IMR-90 (cell line): Measurements from ENCODE around the gene PAPLN. TPM values are rescaled to one million over a fixed set of nuclear protein-coding genes. Genes with fewer than 3 reads are reported as not detected.

Source experiments
- ATAC-seq: fragments of 200-7000 bp; cut with Tn5 transposase; 2 replicates; pipeline ENCODE4 v1.9.1; 2020; ENCODE audit warnings: low read depth, mild to moderate bottlenecking, moderate library complexity
- BruUV-seq: library from RNA; stranded (reverse); fragments of 400-500 nt; replicated peaks from 2 replicates; lab custom pipeline; 2021; lab: Mats Ljungman, UMichigan
- CTCF ChIA-PET: fragments of 300-600 bp; formaldehyde crosslinking; extraction: SDS; loops from one replicate; lab custom pipeline; 2021; ENCODE audit warnings: antibody characterized with exemption; lab: Yijun Ruan, JAX
- POLR2A ChIA-PET: fragments of 300-600 bp; sonication (Branson Sonifier 250); formaldehyde crosslinking; loops from one replicate; lab custom pipeline; 2022; ENCODE audit warnings: antibody characterized with exemption; ENCODE audit not compliant: unreplicated experiment; lab: Charles Lee
- DNase-seq: peaks from one replicate; pipeline ENCODE4 v3.0.0; 2013
- H2AFZ ChIP-seq: replicated peaks from 2 replicates; pipeline ENCODE3; 2013; ENCODE audit warnings: low read length, mild to moderate bottlenecking; ENCODE audit not compliant: poor library complexity
- H2AK5ac ChIP-seq: 2 replicates; pipeline ENCODE4 v1.6.1; 2013; ENCODE audit warnings: low read depth, low read length, inconsistent platforms
- H2AK9ac ChIP-seq: replicated peaks from 2 replicates; pipeline ENCODE3; 2013; ENCODE audit warnings: mild to moderate bottlenecking, low read depth, low read length, moderate library complexity; ENCODE audit not compliant: poor library complexity
- H2BK120ac ChIP-seq: 2 replicates; pipeline ENCODE4 v1.6.1; 2013; ENCODE audit warnings: low read depth, low read length, inconsistent platforms
- H2BK15ac ChIP-seq: 3 replicates; pipeline ENCODE4 v1.6.1; 2013; ENCODE audit warnings: low read depth, low read length, inconsistent platforms
- H2BK20ac ChIP-seq: 2 replicates; pipeline ENCODE4 v1.6.1; 2013; ENCODE audit warnings: low read depth, mild to moderate bottlenecking, inconsistent platforms, low read length, moderate library complexity
- H2BK5ac ChIP-seq: 2 replicates; pipeline ENCODE4 v1.6.1; 2013; ENCODE audit warnings: mild to moderate bottlenecking, low read depth, low read length, inconsistent platforms; ENCODE audit not compliant: poor library complexity, severe bottlenecking
- H3K14ac ChIP-seq: replicated peaks from 2 replicates; pipeline ENCODE4 v1.6.1; 2013; ENCODE audit warnings: low read depth, low read length, inconsistent platforms
- H3K18ac ChIP-seq: 2 replicates; pipeline ENCODE4 v1.6.1; 2013; ENCODE audit warnings: low read depth, low read length, control low read depth
- H3K23ac ChIP-seq: 2 replicates; pipeline ENCODE4 v1.6.1; 2013; ENCODE audit warnings: low read depth, low read length, inconsistent platforms
- H3K27ac ChIP-seq: 2 replicates; pipeline ENCODE4 v1.5.1; 2013; ENCODE audit warnings: mild to moderate bottlenecking, control low read depth, low read length; ENCODE audit not compliant: insufficient read depth
- H3K27me3 ChIP-seq: 2 replicates; pipeline ENCODE4 v1.6.1; 2013; ENCODE audit warnings: low read length; ENCODE audit not compliant: control insufficient read depth, insufficient read depth
- H3K36me3 ChIP-seq: 2 replicates; pipeline ENCODE4 v1.6.1; 2013; ENCODE audit warnings: low read length, mixed read lengths; ENCODE audit not compliant: control insufficient read depth, insufficient read depth
- H3K4ac ChIP-seq: 2 replicates; pipeline ENCODE4 v1.6.1; 2013; ENCODE audit warnings: low read depth, low read length, inconsistent platforms
- H3K4me1 ChIP-seq: 2 replicates; pipeline ENCODE4 v1.6.1; 2013; ENCODE audit warnings: low read length, mixed read lengths; ENCODE audit not compliant: control insufficient read depth, insufficient read depth
- H3K4me2 ChIP-seq: 2 replicates; pipeline ENCODE4 v1.6.1; 2013; ENCODE audit warnings: low read depth, mild to moderate bottlenecking, control low read depth, low read length, moderate library complexity
- H3K4me3 ChIP-seq: 2 replicates; pipeline ENCODE4 v1.5.1; 2013; ENCODE audit warnings: low read depth, mild to moderate bottlenecking, control low read depth, low read length, moderate library complexity; ENCODE audit not compliant: insufficient read depth
- H3K56ac ChIP-seq: 2 replicates; pipeline ENCODE4 v1.6.1; 2013; ENCODE audit warnings: low read length, inconsistent platforms; ENCODE audit not compliant: insufficient read depth; ENCODE audit errors: extremely low read depth
- H3K79me1 ChIP-seq, 2 experiments: 2 replicates each; pipeline ENCODE4 v1.6.1; 2013; ENCODE audit warnings: low read length in 2 of 2, inconsistent platforms in 1 of 2, low read depth in 1 of 2
- H3K9ac ChIP-seq: 2 replicates; pipeline ENCODE4 v1.6.1; 2013; ENCODE audit warnings: low read depth, low read length, control low read depth
- H3K9me1 ChIP-seq: 2 replicates; pipeline ENCODE4 v1.6.1; 2013; ENCODE audit warnings: low read length, inconsistent platforms; ENCODE audit not compliant: insufficient read depth
- H3K9me3 ChIP-seq: 2 replicates; pipeline ENCODE4 v1.6.1; 2013; ENCODE audit warnings: low read length; ENCODE audit not compliant: control insufficient read depth, insufficient read depth
- H4K20me1 ChIP-seq: 2 replicates; pipeline ENCODE4 v1.6.1; 2013; ENCODE audit warnings: low read length, inconsistent platforms; ENCODE audit not compliant: insufficient read depth
- H4K5ac ChIP-seq: 2 replicates; pipeline ENCODE4 v1.6.1; 2013; ENCODE audit warnings: mild to moderate bottlenecking, low read depth, low read length, control low read depth
- H4K8ac ChIP-seq, 2 experiments: 2 replicates each; pipeline ENCODE4 v1.6.1; 2013; ENCODE audit warnings: low read depth in 2 of 2, low read length in 2 of 2, control low read depth in 1 of 2, inconsistent platforms in 1 of 2
- H4K91ac ChIP-seq: 2 replicates; pipeline ENCODE4 v1.6.1; 2013; ENCODE audit warnings: low read depth, low read length, inconsistent platforms; ENCODE audit not compliant: insufficient read depth
- BHLHE40 ChIP-seq: fragments of 150-350 bp; IDR thresholded peaks from 2 replicates; pipeline ENCODE4 v1.6.1; 2016; ENCODE audit warnings: mild to moderate bottlenecking, low read depth, low read length
- CHD1 ChIP-seq: IDR thresholded peaks from 2 replicates; pipeline ENCODE4 v1.6.1; 2012; ENCODE audit warnings: low read depth, low read length, improper control_type of control experiment
- FOS ChIP-seq: fragments of 150-350 bp; IDR thresholded peaks from 2 replicates; pipeline ENCODE4 v1.6.1; 2016; ENCODE audit warnings: low read depth, low read length
- MAFK ChIP-seq: IDR thresholded peaks from 2 replicates; pipeline ENCODE4 v1.6.1; 2012; ENCODE audit warnings: low read depth, low read length, improper control_type of control experiment
- NFE2L2 ChIP-seq: fragments of 150-350 bp; IDR thresholded peaks from 2 replicates; pipeline ENCODE4 v1.6.1; 2016; ENCODE audit warnings: low read depth, mild to moderate bottlenecking, low read length
- POLR2A ChIP-seq: IDR thresholded peaks from 2 replicates; pipeline ENCODE4 v1.6.1; 2012; ENCODE audit warnings: mild to moderate bottlenecking, low read depth, low read length
- RAD21 ChIP-seq: IDR thresholded peaks from 2 replicates; pipeline ENCODE4 v1.6.1; 2012; ENCODE audit warnings: low read length, improper control_type of control experiment
- RCOR1 ChIP-seq: IDR thresholded peaks from 2 replicates; pipeline ENCODE4 v1.6.1; 2012; ENCODE audit warnings: mild to moderate bottlenecking, low read length, improper control_type of control experiment; ENCODE audit not compliant: insufficient replicate concordance
- RFX5 ChIP-seq: IDR thresholded peaks from 2 replicates; pipeline ENCODE4 v1.8.0; 2012; ENCODE audit warnings: low read depth, mild to moderate bottlenecking, low read length, moderate library complexity
- SMC3 ChIP-seq: fragments of 150-350 bp; IDR thresholded peaks from 2 replicates; pipeline ENCODE4 v1.6.1; 2016; ENCODE audit warnings: low read depth, mild to moderate bottlenecking, antibody characterized with exemption, low read length, moderate library complexity
- WGBS, 2 experiments: methylation state at CpG; one replicate each; pipeline versions ENCODE4 v1.1.5 to v1.1.7; 2013; ENCODE audit warnings: missing lambda C conversion rate in 2 of 2; ENCODE audit not compliant: insufficient read length in 1 of 2; ENCODE audit errors: extremely low coverage in 2 of 2; 5-methylcytosine and 5-hydroxymethylcytosine counted together
- dilution Hi-C: fragments of 300-500 bp; cut with HindIII; formaldehyde crosslinking; loops from one replicate; pipeline ENCODE4 v1.14.3; 2018; ENCODE audit warnings: low sequenced_read_pairs; ENCODE audit not compliant: unreplicated experiment
- in situ Hi-C: fragments of 300-500 bp; cut with MboI; formaldehyde crosslinking; loops from 3 replicates; pipeline ENCODE4 v1.14.3; 2019; ENCODE audit warnings: low sequenced_read_pairs, inconsistent platforms, mixed read lengths
- intact Hi-C: fragments of 100-400 bp; cut with micrococcal nuclease; formaldehyde crosslinking; loops from 2 replicates; pipeline ENCODE4 v1.10.0; 2022
- polyA plus RNA-seq, 3 experiments: library from polyadenylated mRNA; depleted of rRNA; stranded (reverse); fragments of >200 nt; gene quantifications; 2 replicates each; pipeline ENCODE4 v1.2.3, GENCODE V29; 2012; ENCODE audit warnings: low replicate concordance in 1 of 3
- total RNA-seq: library from RNA; depleted of rRNA; stranded (reverse); fragments of >200 nt; gene quantifications from 2 replicates; pipeline ENCODE4 v1.2.3, GENCODE V29; 2012
- TF ChIP-seq, protein P1 (sequence below): fragments of 150-350 bp; IDR thresholded peaks from 2 replicates; pipeline ENCODE4 v1.6.1; 2017; ENCODE audit warnings: mild to moderate bottlenecking, antibody characterized with exemption, low read length, low read depth

Gene PAPLN
- total and polyA plus RNA-seq, 2 of the 4 experiments (the other 2 are of a cell fraction): 0.36 to 1.2 TPM

DNA sequence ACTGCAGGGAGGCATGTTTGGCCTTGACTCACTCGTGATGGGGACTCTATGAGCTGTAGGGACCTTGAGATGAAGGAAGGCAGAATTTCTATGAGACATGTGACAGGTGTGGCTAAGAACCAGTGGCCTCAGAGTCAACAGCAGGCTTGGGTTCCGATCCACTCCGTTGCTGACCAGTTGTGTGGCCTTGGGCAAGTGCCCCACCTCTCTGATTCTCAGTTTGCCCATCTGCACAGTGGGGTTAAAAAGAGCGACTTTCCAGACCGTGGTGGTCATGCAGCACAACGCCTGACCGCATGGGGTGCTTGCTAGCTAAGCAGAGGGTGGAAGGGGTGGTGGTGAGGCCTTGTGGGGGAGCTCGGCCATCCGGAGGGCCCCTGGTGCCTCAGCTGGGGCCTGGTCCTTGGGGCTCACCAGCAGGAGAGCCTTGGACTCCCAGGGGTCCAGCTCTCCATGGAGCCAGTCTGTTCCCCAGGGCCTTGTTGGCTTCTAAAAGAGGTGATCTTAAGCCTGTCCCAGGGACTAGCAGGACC is 18.5 kb downstream of the PAPLN start:
- Histone ChIP-seq H3K23ac (no peak overlapping the region), H3K4me2 (no peak overlapping the region), H3K56ac (no peak overlapping the region), H2AK5ac (no peak overlapping the region), H3K4ac (no peak overlapping the region), H2BK5ac (no peak overlapping the region), H4K5ac (no peak overlapping the region), H2AFZ (no peak overlapping the region), H2BK20ac (no peak overlapping the region), H3K18ac (no peak overlapping the region), H3K36me3 (no peaks in the 10 kb centered on the region), H3K9ac (no peak overlapping the region), H2BK15ac (no peak overlapping the region), H3K9me1 (no peaks in the 10 kb centered on the region), H3K27ac (no peak overlapping the region), H3K79me1 (no peaks in the 10 kb centered on the region), H3K27me3 (no peaks in the 10 kb centered on the region; the same call in 1 of the 2 replicates), H2AK9ac (no peak overlapping the region), H3K4me3 (no peak overlapping the region), H2BK120ac (no peak overlapping the region), H4K8ac (no peak overlapping the region), H3K9me3 (no peaks in the 10 kb centered on the region), H4K91ac (no peak overlapping the region), H3K14ac (no peak overlapping the region), H4K20me1 (no peaks in the 10 kb centered on the region; the same call in 1 of the 2 replicates), H3K4me1 (no peaks in the 10 kb centered on the region)
- 89% methylated on average over 8 of the region's 9 CpGs; no CpG with 5 or more reads in 1 of the 2 experiments for WGBS, 2 experiments
- ChIA-PET CTCF (no interaction called here), POLR2A (interaction anchor here (1.1 kb wide), 1 partner anchor 13 kb away, joined by 16 read pairs; no protein-coding TSS in a partner anchor)
- no TSS peak for BruUV-seq
- intact Hi-C loops: no loop called here
- in situ Hi-C loops: no loop called here
- DNase-seq: no peak
- no peak for ATAC-seq
- dilution Hi-C loops: no loop called here
- no peak for TF ChIP-seq FOS
- TF ChIP-seq MAFK: no peak
- no peak for TF ChIP-seq POLR2A
- no peak for TF ChIP-seq RCOR1
- no peak for TF ChIP-seq BHLHE40
- TF ChIP-seq CHD1: no peak
- no peak for TF ChIP-seq NFE2L2
- no peak for TF ChIP-seq RAD21
- TF ChIP-seq, protein P1, sequence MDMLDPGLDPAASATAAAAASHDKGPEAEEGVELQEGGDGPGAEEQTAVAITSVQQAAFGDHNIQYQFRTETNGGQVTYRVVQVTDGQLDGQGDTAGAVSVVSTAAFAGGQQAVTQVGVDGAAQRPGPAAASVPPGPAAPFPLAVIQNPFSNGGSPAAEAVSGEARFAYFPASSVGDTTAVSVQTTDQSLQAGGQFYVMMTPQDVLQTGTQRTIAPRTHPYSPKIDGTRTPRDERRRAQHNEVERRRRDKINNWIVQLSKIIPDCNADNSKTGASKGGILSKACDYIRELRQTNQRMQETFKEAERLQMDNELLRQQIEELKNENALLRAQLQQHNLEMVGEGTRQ: no peak
- TF ChIP-seq RFX5: no peak
- TF ChIP-seq SMC3: no peak
